HepG2 (cell line): ENCODE measurements around the gene SLC4A7. TPM values are rescaled to one million over a fixed set of nuclear protein-coding genes. Genes with fewer than 3 reads are reported as not detected.

ENCODE experiments used
- ATAC-seq: fragments of 200-7000 bp; cut with Tn5 transposase; 3 replicates; pipeline ENCODE4 v1.9.1; 2020; ENCODE audit warnings: mild to moderate bottlenecking, moderate library complexity
- BruUV-seq: library from RNA; stranded (reverse); fragments of 400-500 nt; replicated peaks from 2 replicates; lab custom pipeline; 2021; lab: Mats Ljungman, UMichigan
- CTCF ChIA-PET: fragments of 300-600 bp; formaldehyde crosslinking; extraction: SDS; loops from one replicate; lab custom pipeline; 2021; ENCODE audit warnings: low total read pairs, inconsistent platforms, low intra/inter-chr PET ratio; lab: Yijun Ruan, JAX
- POLR2A ChIA-PET: fragments of 350-600 bp; sonication (Branson Sonifier 250); formaldehyde crosslinking; loops from one replicate; lab custom pipeline; 2020; ENCODE audit warnings: antibody characterized with exemption, inconsistent platforms; lab: Yijun Ruan, JAX
- DNase-seq: peaks from one replicate; pipeline ENCODE4 v3.0.0-alpha.2; 2015; ENCODE audit warnings: low spot score
- FAIRE-seq: peaks from 3 replicates; lab custom pipeline; 2011; peaks lifted over from hg19 to GRCh38; lab: Jason Lieb, UNC
- H2AFZ ChIP-seq: one replicate; pipeline ENCODE4 v1.6.1; 2011; ENCODE audit warnings: low read length, inconsistent platforms
- H3K27ac ChIP-seq: fragments of 300-600 bp; 3 replicates; pipeline ENCODE4 v1.8.0; 2011; ENCODE audit warnings: mixed run types, mild to moderate bottlenecking, mixed read lengths, low read length, inconsistent platforms; ENCODE audit not compliant: insufficient read depth; ENCODE audit errors: extremely low read length
- H3K27me3 ChIP-seq, 2 experiments: fragments of 200-600 bp in 1 of 2; 2 replicates in 1 of 2; 3 replicates in 1 of 2; pipeline versions ENCODE4 v1.6.0 to v1.8.0; 2011; ENCODE audit warnings: low read length in 2 of 2, mild to moderate bottlenecking in 2 of 2, moderate library complexity in 2 of 2, inconsistent platforms in 1 of 2; ENCODE audit not compliant: insufficient read depth in 2 of 2, control insufficient read depth in 1 of 2
- H3K36me3 ChIP-seq, 2 experiments: fragments of 200-600 bp in 1 of 2; replicated peaks in 1 of 2; 2 replicates in 1 of 2; 3 replicates in 1 of 2; pipeline versions ENCODE4 v1.5.1 to v1.8.0; 2011; ENCODE audit warnings: low read length in 2 of 2, inconsistent platforms in 1 of 2; ENCODE audit not compliant: insufficient read depth in 2 of 2, control insufficient read depth in 1 of 2
- H3K4me1 ChIP-seq: 2 replicates; pipeline ENCODE4 v1.5.1; 2012; ENCODE audit warnings: low read length, inconsistent platforms; ENCODE audit not compliant: insufficient read depth
- H3K4me2 ChIP-seq: 2 replicates; pipeline ENCODE4 v1.6.0; 2011; ENCODE audit warnings: low read depth, low read length, inconsistent platforms
- H3K4me3 ChIP-seq, 3 experiments: fragments of 200-600 bp in 1 of 3; sonication (generic), shearing (Covaris generic) in 1 of 3; replicated peaks in 1 of 3; 2 replicates each; pipeline ENCODE4 v1.5.1; 2011 to 2016; ENCODE audit warnings: low read length in 3 of 3, inconsistent platforms in 2 of 3, low read depth in 2 of 3, mild to moderate bottlenecking in 2 of 3, control low read depth in 1 of 3, mixed read lengths in 1 of 3; ENCODE audit not compliant: insufficient read depth in 1 of 3
- H3K79me2 ChIP-seq: one replicate; pipeline ENCODE4 v1.6.1; 2011; ENCODE audit warnings: low read length, inconsistent platforms; ENCODE audit not compliant: insufficient read depth
- H3K9ac ChIP-seq: 2 replicates; pipeline ENCODE4 v1.6.0; 2011; ENCODE audit warnings: mild to moderate bottlenecking, low read depth, low read length, inconsistent platforms; ENCODE audit not compliant: insufficient read depth
- H3K9me3 ChIP-seq: 2 replicates; pipeline ENCODE4 v1.5.1; 2012; ENCODE audit warnings: mild to moderate bottlenecking, low read length
- H4K20me1 ChIP-seq: 2 replicates; pipeline ENCODE4 v1.6.0; 2011; ENCODE audit warnings: inconsistent platforms, mild to moderate bottlenecking, low read length, moderate library complexity; ENCODE audit not compliant: insufficient read depth
- AHR ChIP-seq: IDR thresholded peaks from 2 replicates; pipeline ENCODE4 v1.6.1; 2018; ENCODE audit warnings: missing genetic modification reagents, missing compliant biosample characterization
- ATF7 ChIP-seq, 2 experiments: fragments of 450-650 bp in 1 of 2; sonication (generic) in 1 of 2; formaldehyde crosslinking in 1 of 2; IDR thresholded peaks; 2 replicates each; pipeline versions ENCODE4 v1.4.0 to v1.6.1; 2016 to 2020; ENCODE audit warnings: antibody characterized with exemption in 1 of 2, mild to moderate bottlenecking in 1 of 2, missing genetic modification reagents in 1 of 2
- DMAP1 ChIP-seq: IDR thresholded peaks from 2 replicates; pipeline ENCODE4 v1.6.1; 2016
- PPARG ChIP-seq: conservative IDR thresholded peaks from 2 replicates; pipeline ENCODE4 v1.6.1; 2016; ENCODE audit warnings: missing biosample characterization, missing genetic modification reagents
- SATB2 ChIP-seq: sonication (generic); formaldehyde crosslinking; IDR thresholded peaks from 2 replicates; pipeline ENCODE4 v1.5.0; 2020; ENCODE audit warnings: missing genetic modification reagents
- SMAD1 ChIP-seq: sonication (generic); formaldehyde crosslinking; IDR thresholded peaks from 2 replicates; pipeline ENCODE4 v1.4.0; 2020; ENCODE audit warnings: missing genetic modification reagents, low read depth, mild to moderate bottlenecking, borderline replicate concordance
- SOX6 ChIP-seq, 2 experiments: fragments of 450-650 bp in 1 of 2; sonication (generic) in 1 of 2; formaldehyde crosslinking in 1 of 2; IDR thresholded peaks; 2 replicates each; pipeline versions ENCODE4 v1.4.0 to v1.6.1; 2017 to 2020; ENCODE audit warnings: antibody characterized with exemption in 1 of 2, mild to moderate bottlenecking in 1 of 2, missing genetic modification reagents in 1 of 2
- TMF1 ChIP-seq: sonication (generic); formaldehyde crosslinking; IDR thresholded peaks from 2 replicates; pipeline ENCODE4 v1.8.1; 2022; ENCODE audit warnings: low read depth, missing genetic modification reagents
- ZNF136 ChIP-seq: sonication (generic); formaldehyde crosslinking; IDR thresholded peaks from 2 replicates; pipeline ENCODE4 v1.8.1; 2022; ENCODE audit warnings: low read depth, mild to moderate bottlenecking, moderate library complexity, missing genetic modification reagents
- ZNF207 ChIP-seq: fragments of 450-650 bp; IDR thresholded peaks from 2 replicates; pipeline ENCODE4 v1.6.1; 2016; ENCODE audit warnings: antibody characterized with exemption, borderline replicate concordance
- ZNF234 ChIP-seq: sonication (generic); formaldehyde crosslinking; conservative IDR thresholded peaks from 2 replicates; pipeline ENCODE4 v1.5.1; 2020; ENCODE audit warnings: mild to moderate bottlenecking, missing genetic modification reagents
- ZNF546 ChIP-seq: sonication (generic); formaldehyde crosslinking; conservative IDR thresholded peaks from 2 replicates; pipeline ENCODE4 v1.8.1; 2023; ENCODE audit warnings: mild to moderate bottlenecking, missing genetic modification reagents
- in situ Hi-C: cut with HindIII; loops from 2 replicates; pipeline ENCODE4 v1.10.0; 2017; ENCODE audit warnings: low pct_unique_long_range_greater_than_20kb; ENCODE audit not compliant: extremely low pct_ligation_motif_present
- intact Hi-C: fragments of 100-400 bp; cut with micrococcal nuclease; formaldehyde crosslinking; loops from one replicate; pipeline ENCODE4 v1.10.0; 2022; ENCODE audit not compliant: unreplicated experiment
- polyA plus RNA-seq, 8 experiments: library from polyadenylated mRNA; depleted of rRNA in 3 of 8; stranded (reverse) in 7 of 8; unstranded in 1 of 8; fragments of >200 nt; fragmentation: Illumina TruSeq in 4 of 8; extraction: Trizol in 4 of 8; gene quantifications; 2 replicates each; pipeline versions ENCODE4 v1.2.1 to v1.2.3, GENCODE V29; 2011 to 2016; ENCODE audit warnings: low read depth in 4 of 8, missing spikeins in 1 of 8, mixed read lengths in 1 of 8; ENCODE audit not compliant: insufficient read depth in 1 of 8
- total RNA-seq, 5 experiments: library from RNA; depleted of rRNA; stranded (reverse); fragments of >200 nt; fragmentation: Illumina TruSeq; extraction: Trizol; gene quantifications; 2 replicates each; pipeline ENCODE4 v1.2.3, GENCODE V29; 2016; ENCODE audit warnings: low read depth in 1 of 5
- TF ChIP-seq, protein P1 (sequence below): sonication (generic); formaldehyde crosslinking; IDR thresholded peaks from 2 replicates; pipeline ENCODE4 v1.4.0; 2020; ENCODE audit warnings: missing genetic modification reagents

Gene SLC4A7
- total and polyA plus RNA-seq, 2 of the 13 experiments (the other 11 are each of a cell fraction or from before 2014, with no cell fraction given): 16.4 to 43.8 TPM

DNA sequence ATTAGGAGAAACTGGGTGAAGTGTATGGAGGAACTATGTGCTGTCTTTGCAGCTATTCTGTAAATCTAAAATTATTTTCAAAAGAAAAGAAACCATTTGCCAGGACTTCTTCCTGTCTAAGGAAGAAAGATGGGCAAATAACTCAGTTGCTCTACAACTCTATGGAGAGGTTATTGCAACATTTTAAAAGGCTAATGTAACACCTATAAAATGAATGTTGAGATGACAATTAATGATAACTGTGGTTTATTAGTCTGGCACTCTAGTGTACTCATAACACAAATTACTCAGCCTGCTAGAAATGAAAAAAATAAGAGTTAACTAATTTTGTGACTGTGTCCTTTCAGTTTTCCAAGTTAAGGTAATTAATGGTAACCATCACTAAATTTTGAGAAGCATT, 32.3 kb downstream of the SLC4A7 start:
- H3K9ac ChIP-seq: no peak overlapping the region
- peaks cover 71% of the 10 kb centered on the region for H3K4me1 ChIP-seq

DNA sequence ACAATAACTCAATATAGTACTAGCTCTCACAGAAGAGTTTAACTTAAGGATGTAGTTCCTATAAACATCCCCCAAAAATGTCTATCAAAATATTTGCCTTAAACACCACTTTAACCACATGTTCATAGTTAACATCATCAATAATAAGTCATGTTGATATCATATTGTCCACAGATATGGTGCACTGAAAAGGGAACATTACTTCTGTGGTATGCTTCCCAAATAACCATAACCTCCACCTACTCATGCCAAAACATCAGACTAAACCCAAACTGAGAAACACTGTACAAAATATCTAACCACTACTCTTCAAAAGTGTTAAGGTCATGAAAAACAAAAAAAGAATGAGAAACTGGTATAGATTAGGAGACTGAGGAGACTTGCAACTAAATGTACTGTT, 32.9 kb downstream of the SLC4A7 start:
- no peaks in the 10 kb centered on the region for H3K27me3 ChIP-seq
- no peak overlapping the region for H3K9ac ChIP-seq
- no peak for DNase-seq
- no peak for TF ChIP-seq DMAP1 (CRISPR knock-in tag)
- TF ChIP-seq ZNF207: no peak
- TF ChIP-seq ZNF136 (CRISPR knock-in tag): no peak
- no peak for TF ChIP-seq SATB2 (CRISPR knock-in tag)
- no peak for TF ChIP-seq AHR (CRISPR knock-in tag)
- no peak for TF ChIP-seq TMF1
- no peak for TF ChIP-seq ZNF546 (CRISPR knock-in tag)
- TF ChIP-seq SOX6 (IDR thresholded peaks at IDR 0.05): no peak
- no peak for TF ChIP-seq SOX6 (CRISPR knock-in tag; IDR thresholded peaks at IDR 0.05)
- TF ChIP-seq ZNF234: no peak
- no peak for TF ChIP-seq SMAD1
- no peak for TF ChIP-seq ATF7 (IDR thresholded peaks at IDR 0.05)
- no peak for TF ChIP-seq ATF7 (CRISPR knock-in tag; IDR thresholded peaks at IDR 0.05)
- TF ChIP-seq, all 625 proteins: peak for 0
- ATAC-seq (no peak), FAIRE-seq (no peak)
- Histone ChIP-seq H3K9me3 (no peaks in the 10 kb centered on the region), H3K4me3 (no peak overlapping the region), H3K36me3 (peaks cover 0 to 4% of the 10 kb centered on the region in 2 experiments; a peak in 2 of 5 replicates), H3K27ac (no peak overlapping the region), H3K79me2 (peaks cover 32% of the 10 kb centered on the region), H4K20me1 (no peaks in the 10 kb centered on the region), H2AFZ (no peak overlapping the region), H3K4me2 (no peak overlapping the region), H3K4me1 (peaks cover 66% of the 10 kb centered on the region)
- no TSS peak for BruUV-seq
- CTCF ChIA-PET: no interaction called here
- POLR2A ChIA-PET: no interaction called here
- in situ Hi-C loops (loop anchor here (25.0 kb wide), 1 partner anchor 314 kb away; no protein-coding TSS in a partner anchor), intact Hi-C loops (no loop called here)

More for the DNA sequence above, 32.3 kb downstream of the SLC4A7 start:
- Histone ChIP-seq H2AFZ (no peak overlapping the region), H3K4me3 (no peak overlapping the region), H3K27ac (no peak overlapping the region), H3K4me2 (no peak overlapping the region), H3K36me3 (peaks cover 0 to 4% of the 10 kb centered on the region in 2 experiments; a peak in 2 of 5 replicates), H3K79me2 (peaks cover 38% of the 10 kb centered on the region), H4K20me1 (0 out of 2 replicates have a peak, but pooled peaks cover 3% of the 10 kb centered on the region), H3K9me3 (no peaks in the 10 kb centered on the region), H3K27me3 (no peaks in the 10 kb centered on the region)
- in situ Hi-C loops (loop anchor here (25.0 kb wide), 1 partner anchor 315 kb away; no protein-coding TSS in a partner anchor), intact Hi-C loops (no loop called here)
- no TSS peak for BruUV-seq
- ATAC-seq (no peak), DNase-seq (no peak), FAIRE-seq (no peak)
- CTCF ChIA-PET: no interaction called here
- POLR2A ChIA-PET: no interaction called here
- TF ChIP-seq, protein P1, sequence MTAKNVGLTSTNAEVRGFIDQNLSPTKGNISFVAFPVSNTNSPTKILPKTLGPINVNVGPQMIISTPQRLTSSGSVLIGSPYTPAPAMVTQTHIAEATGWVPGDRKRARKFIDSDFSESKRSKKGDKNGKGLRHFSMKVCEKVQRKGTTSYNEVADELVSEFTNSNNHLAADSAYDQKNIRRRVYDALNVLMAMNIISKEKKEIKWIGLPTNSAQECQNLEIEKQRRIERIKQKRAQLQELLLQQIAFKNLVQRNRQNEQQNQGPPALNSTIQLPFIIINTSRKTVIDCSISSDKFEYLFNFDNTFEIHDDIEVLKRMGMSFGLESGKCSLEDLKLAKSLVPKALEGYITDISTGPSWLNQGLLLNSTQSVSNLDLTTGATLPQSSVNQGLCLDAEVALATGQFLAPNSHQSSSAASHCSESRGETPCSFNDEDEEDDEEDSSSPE (CRISPR knock-in tag): no peak
- no peak for TF ChIP-seq PPARG (CRISPR knock-in tag)
